GM23338 (cell line): ENCODE measurements around the gene SHF. TPM values are rescaled to one million over a fixed set of nuclear protein-coding genes. Genes with fewer than 3 reads are reported as not detected.

Experiments
- ATAC-seq: fragments of 200-7000 bp; cut with Tn5 transposase; 3 replicates; pipeline ENCODE4 v1.9.1; 2020
- DNase-seq: peaks from one replicate; pipeline ENCODE4 v3.0.0-alpha.2; 2015; ENCODE audit warnings: low spot score
- H2AFZ ChIP-seq: fragments of 200-600 bp; sonication (generic); 2 replicates; pipeline ENCODE4 v1.8.0; 2016; ENCODE audit warnings: antibody characterized with exemption, mild to moderate bottlenecking, moderate library complexity
- H3F3A ChIP-seq: fragments of 200-600 bp; sonication (generic); replicated peaks from 2 replicates; pipeline ENCODE4 v1.8.0; 2017; ENCODE audit warnings: antibody characterized with exemption, mixed run types, low read depth
- H3K27ac ChIP-seq: fragments of 200-600 bp; sonication (generic); 2 replicates; pipeline ENCODE4 v1.6.1; 2016; ENCODE audit warnings: low read depth
- H3K27me3 ChIP-seq: fragments of 200-600 bp; sonication (generic); 2 replicates; pipeline ENCODE4 v1.8.0; 2016; ENCODE audit warnings: mild to moderate bottlenecking, mixed run types, moderate library complexity; ENCODE audit not compliant: insufficient read depth
- H3K36me3 ChIP-seq: fragments of 200-600 bp; sonication (generic); 2 replicates; pipeline ENCODE4 v1.8.0; 2016; ENCODE audit warnings: mild to moderate bottlenecking; ENCODE audit not compliant: insufficient read depth
- H3K4me1 ChIP-seq: fragments of 200-600 bp; sonication (generic); 2 replicates; pipeline ENCODE4 v1.8.0; 2016; ENCODE audit warnings: mild to moderate bottlenecking, moderate library complexity; ENCODE audit not compliant: insufficient read depth
- H3K4me2 ChIP-seq: fragments of 200-600 bp; sonication (generic); 2 replicates; pipeline ENCODE4 v1.7.1; 2017; ENCODE audit warnings: mixed run types
- H3K4me3 ChIP-seq: fragments of 200-600 bp; sonication (generic); 2 replicates; pipeline ENCODE4 v1.6.1; 2016; ENCODE audit warnings: mixed run types
- H3K79me2 ChIP-seq: fragments of 200-600 bp; sonication (generic); replicated peaks from 2 replicates; pipeline ENCODE4 v1.8.0; 2017; ENCODE audit warnings: mild to moderate bottlenecking; ENCODE audit not compliant: insufficient read depth
- H3K9me2 ChIP-seq: fragments of 200-600 bp; sonication (generic); 2 replicates; pipeline ENCODE4 v1.8.0; 2017; ENCODE audit not compliant: insufficient read depth
- H4K20me1 ChIP-seq: fragments of 200-600 bp; sonication (generic); replicated peaks from 2 replicates; pipeline ENCODE4 v1.8.0; 2017; ENCODE audit warnings: mild to moderate bottlenecking; ENCODE audit not compliant: insufficient read depth
- H3K27ac Mint-ChIP-seq: 2 replicates; pipeline ENCODE4 v1.8.0; 2020; ENCODE audit warnings: inconsistent platforms, mild to moderate bottlenecking, moderate library complexity, mixed read lengths
- H3K27me3 Mint-ChIP-seq: 3 replicates; pipeline ENCODE4 v1.8.0; 2022; ENCODE audit warnings: low read depth, mild to moderate bottlenecking, moderate library complexity, mixed read lengths, inconsistent platforms; ENCODE audit not compliant: insufficient read depth, poor library complexity
- H3K36me3 Mint-ChIP-seq: 3 replicates; pipeline ENCODE4 v1.8.0; 2021; ENCODE audit warnings: low read depth, mild to moderate bottlenecking, inconsistent platforms, moderate library complexity, mixed read lengths
- H3K4me1 Mint-ChIP-seq: 3 replicates; pipeline ENCODE4 v1.8.0; 2020; ENCODE audit warnings: mild to moderate bottlenecking, inconsistent platforms, mixed read lengths
- H3K4me3 Mint-ChIP-seq: 3 replicates; pipeline ENCODE4 v1.8.0; 2021; ENCODE audit warnings: moderate library complexity, mild to moderate bottlenecking, inconsistent platforms, mixed read lengths
- H3K9me3 Mint-ChIP-seq: 3 replicates; pipeline ENCODE4 v1.8.0; 2020; ENCODE audit warnings: moderate library complexity, mild to moderate bottlenecking, inconsistent platforms, mixed read lengths
- CREB1 ChIP-seq: fragments of 250-450 bp; sonication (Bioruptor Pico); IDR thresholded peaks from 2 replicates; pipeline ENCODE4 v1.5.0; 2020; ENCODE audit warnings: low read depth, mild to moderate bottlenecking, moderate library complexity
- ETS1 ChIP-seq: IDR thresholded peaks from 2 replicates; pipeline ENCODE4 v1.6.1; 2016; ENCODE audit warnings: antibody characterized with exemption
- EZH2phosphoT487 ChIP-seq: fragments of 200-600 bp; sonication (generic); IDR thresholded peaks from one replicate; pipeline ENCODE4 v1.8.1; 2018; ENCODE audit warnings: antibody characterized with exemption; ENCODE audit not compliant: unreplicated experiment
- POLR2AphosphoS5 ChIP-seq: IDR thresholded peaks from 2 replicates; pipeline ENCODE4 v1.6.1; 2016; ENCODE audit warnings: antibody characterized with exemption, low read depth
- ZNF114 ChIP-seq: fragments of 250-450 bp; sonication (Bioruptor Pico); IDR thresholded peaks from 2 replicates; pipeline ENCODE4 v1.5.0; 2020; ENCODE audit warnings: mild to moderate bottlenecking, moderate library complexity
- ZNF462 ChIP-seq: fragments of 250-450 bp; sonication (Bioruptor Pico); IDR thresholded peaks from 2 replicates; pipeline ENCODE4 v1.5.0; 2020; ENCODE audit warnings: mild to moderate bottlenecking, moderate library complexity
- polyA plus RNA-seq: library from polyadenylated mRNA; unstranded; fragments of >200 nt; fragmentation: Nextera tagmentation; extraction: Ambion mirVana; gene quantifications from 2 replicates; pipeline ENCODE4 v1.2.1, GENCODE V29; 2016
- total RNA-seq: library from RNA; depleted of rRNA; stranded (reverse); fragments of >200 nt; shearing (Covaris generic); gene quantifications from 2 replicates; pipeline ENCODE4 v1.2.3, GENCODE V29; 2014
- TF ChIP-seq, protein P1 (sequence below), 2 experiments: fragments of 200-600 bp in 1 of 2; sonication (generic) in 1 of 2; conservative IDR thresholded peaks; 2 replicates each; pipeline versions ENCODE4 v1.5.1 to v1.6.1; 2016 to 2017; ENCODE audit warnings: antibody characterized with exemption in 2 of 2, low read depth in 2 of 2, mild to moderate bottlenecking in 2 of 2, moderate library complexity in 1 of 2
- TF ChIP-seq, protein P2 (sequence below): IDR thresholded peaks from one replicate; pipeline ENCODE4 v1.6.1; 2018; ENCODE audit warnings: antibody characterized with exemption; ENCODE audit not compliant: unreplicated experiment

The SHF gene
- total and polyA plus RNA-seq, 2 experiments from 2014 or later, result 5.8 to 15.6 TPM

DNA sequence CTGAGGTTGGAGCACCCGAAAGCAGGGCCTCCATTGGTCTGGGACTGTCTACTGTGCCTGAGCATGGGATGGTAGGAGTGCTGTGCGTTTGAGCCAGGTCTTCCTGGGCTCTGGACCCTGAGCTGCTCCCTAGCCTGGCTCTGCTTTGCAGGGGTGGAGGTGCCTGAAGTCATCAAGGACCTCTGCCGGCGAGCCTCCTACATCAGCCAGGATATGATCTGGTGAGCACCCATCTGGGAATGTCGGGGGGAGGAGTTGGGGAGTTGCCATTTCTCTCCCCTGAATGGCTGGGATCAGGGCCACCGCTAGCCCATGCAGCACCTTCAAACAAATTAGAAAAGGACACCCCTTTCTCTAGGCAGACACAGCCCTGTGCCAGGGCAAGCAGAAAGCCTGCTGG lies 37.3 kb downstream of the SHF start:
- ATAC-seq (no peak), DNase-seq (no peak)
- Mint-ChIP-seq H3K36me3 (no peaks in the 10 kb centered on the region), H3K27ac (no peak overlapping the region), H3K27me3 (peaks cover 2% of the 10 kb centered on the region), H3K9me3 (no peaks in the 10 kb centered on the region), H3K4me1 (peaks cover 5% of the 10 kb centered on the region; the same call in 1 of the 3 replicates), H3K4me3 (no peak overlapping the region)
- H2AFZ ChIP-seq, result no peak overlapping the region
- no peaks in the 10 kb centered on the region for H3K79me2 ChIP-seq
- H3K36me3 ChIP-seq, result no peaks in the 10 kb centered on the region
- H3K27me3 ChIP-seq, result no peaks in the 10 kb centered on the region
- no peak for TF ChIP-seq ZNF114
- TF ChIP-seq ETS1, result no peak
- no peak for TF ChIP-seq POLR2AphosphoS5
- no peak for TF ChIP-seq CREB1 (CRISPR knock-in tag)
- no peak overlapping the region for H3K27ac ChIP-seq
- no peaks in the 10 kb centered on the region for H3F3A ChIP-seq
- H3K4me1 ChIP-seq, result no peaks in the 10 kb centered on the region
- no peak overlapping the region for H3K4me2 ChIP-seq
- no peaks in the 10 kb centered on the region for H3K9me2 ChIP-seq
- H4K20me1 ChIP-seq, result no peaks in the 10 kb centered on the region
- H3K4me3 ChIP-seq, result no peak overlapping the region

DNA sequence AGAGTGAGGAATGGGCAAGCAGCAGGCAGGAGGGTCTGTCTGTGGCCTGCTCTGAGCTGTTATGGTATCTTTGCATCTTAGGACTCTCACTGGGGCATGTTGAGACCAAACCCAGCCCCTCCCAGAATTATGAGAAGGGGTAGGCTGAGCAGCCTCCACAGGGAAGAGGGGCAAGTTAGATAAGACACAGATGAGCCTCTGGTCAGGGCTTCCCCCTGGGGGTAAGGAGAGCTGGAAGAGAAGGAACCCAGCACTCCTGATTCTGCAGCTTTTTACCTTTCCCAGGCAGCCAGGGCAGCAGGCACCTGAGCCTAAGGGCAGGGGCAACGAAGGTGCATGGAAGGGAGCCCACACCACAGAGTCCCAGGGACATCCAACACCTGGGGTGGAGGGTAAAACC lies 38.7 kb downstream of the SHF start:
- ATAC-seq (no peak; the same call in 2 of the 3 replicates), DNase-seq (no peak)
- H4K20me1 ChIP-seq, result no peaks in the 10 kb centered on the region
- Mint-ChIP-seq H3K36me3 (no peaks in the 10 kb centered on the region), H3K27ac (no peak overlapping the region), H3K4me3 (no peak overlapping the region), H3K9me3 (no peaks in the 10 kb centered on the region), H3K27me3 (no peaks in the 10 kb centered on the region), H3K4me1 (peaks cover 5% of the 10 kb centered on the region; the same call in 1 of the 3 replicates)
- no peak overlapping the region for H2AFZ ChIP-seq
- no peak overlapping the region for H3K4me2 ChIP-seq
- H3K27me3 ChIP-seq, result no peaks in the 10 kb centered on the region
- no peaks in the 10 kb centered on the region for H3K79me2 ChIP-seq
- H3K9me2 ChIP-seq, result no peaks in the 10 kb centered on the region
- no peaks in the 10 kb centered on the region for H3K4me1 ChIP-seq
- H3K27ac ChIP-seq, result no peak overlapping the region
- H3K4me3 ChIP-seq, result no peak overlapping the region
- no peaks in the 10 kb centered on the region for H3K36me3 ChIP-seq
- H3F3A ChIP-seq, result no peaks in the 10 kb centered on the region
- TF ChIP-seq, protein P1, sequence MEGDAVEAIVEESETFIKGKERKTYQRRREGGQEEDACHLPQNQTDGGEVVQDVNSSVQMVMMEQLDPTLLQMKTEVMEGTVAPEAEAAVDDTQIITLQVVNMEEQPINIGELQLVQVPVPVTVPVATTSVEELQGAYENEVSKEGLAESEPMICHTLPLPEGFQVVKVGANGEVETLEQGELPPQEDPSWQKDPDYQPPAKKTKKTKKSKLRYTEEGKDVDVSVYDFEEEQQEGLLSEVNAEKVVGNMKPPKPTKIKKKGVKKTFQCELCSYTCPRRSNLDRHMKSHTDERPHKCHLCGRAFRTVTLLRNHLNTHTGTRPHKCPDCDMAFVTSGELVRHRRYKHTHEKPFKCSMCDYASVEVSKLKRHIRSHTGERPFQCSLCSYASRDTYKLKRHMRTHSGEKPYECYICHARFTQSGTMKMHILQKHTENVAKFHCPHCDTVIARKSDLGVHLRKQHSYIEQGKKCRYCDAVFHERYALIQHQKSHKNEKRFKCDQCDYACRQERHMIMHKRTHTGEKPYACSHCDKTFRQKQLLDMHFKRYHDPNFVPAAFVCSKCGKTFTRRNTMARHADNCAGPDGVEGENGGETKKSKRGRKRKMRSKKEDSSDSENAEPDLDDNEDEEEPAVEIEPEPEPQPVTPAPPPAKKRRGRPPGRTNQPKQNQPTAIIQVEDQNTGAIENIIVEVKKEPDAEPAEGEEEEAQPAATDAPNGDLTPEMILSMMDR (conservative IDR thresholded peaks at IDR 0.05; ENCODE audit: low read depth in 2 of 2), result no peak
- TF ChIP-seq EZH2phosphoT487, result no peak
- no peak for TF ChIP-seq POLR2AphosphoS5
- TF ChIP-seq, protein P2, sequence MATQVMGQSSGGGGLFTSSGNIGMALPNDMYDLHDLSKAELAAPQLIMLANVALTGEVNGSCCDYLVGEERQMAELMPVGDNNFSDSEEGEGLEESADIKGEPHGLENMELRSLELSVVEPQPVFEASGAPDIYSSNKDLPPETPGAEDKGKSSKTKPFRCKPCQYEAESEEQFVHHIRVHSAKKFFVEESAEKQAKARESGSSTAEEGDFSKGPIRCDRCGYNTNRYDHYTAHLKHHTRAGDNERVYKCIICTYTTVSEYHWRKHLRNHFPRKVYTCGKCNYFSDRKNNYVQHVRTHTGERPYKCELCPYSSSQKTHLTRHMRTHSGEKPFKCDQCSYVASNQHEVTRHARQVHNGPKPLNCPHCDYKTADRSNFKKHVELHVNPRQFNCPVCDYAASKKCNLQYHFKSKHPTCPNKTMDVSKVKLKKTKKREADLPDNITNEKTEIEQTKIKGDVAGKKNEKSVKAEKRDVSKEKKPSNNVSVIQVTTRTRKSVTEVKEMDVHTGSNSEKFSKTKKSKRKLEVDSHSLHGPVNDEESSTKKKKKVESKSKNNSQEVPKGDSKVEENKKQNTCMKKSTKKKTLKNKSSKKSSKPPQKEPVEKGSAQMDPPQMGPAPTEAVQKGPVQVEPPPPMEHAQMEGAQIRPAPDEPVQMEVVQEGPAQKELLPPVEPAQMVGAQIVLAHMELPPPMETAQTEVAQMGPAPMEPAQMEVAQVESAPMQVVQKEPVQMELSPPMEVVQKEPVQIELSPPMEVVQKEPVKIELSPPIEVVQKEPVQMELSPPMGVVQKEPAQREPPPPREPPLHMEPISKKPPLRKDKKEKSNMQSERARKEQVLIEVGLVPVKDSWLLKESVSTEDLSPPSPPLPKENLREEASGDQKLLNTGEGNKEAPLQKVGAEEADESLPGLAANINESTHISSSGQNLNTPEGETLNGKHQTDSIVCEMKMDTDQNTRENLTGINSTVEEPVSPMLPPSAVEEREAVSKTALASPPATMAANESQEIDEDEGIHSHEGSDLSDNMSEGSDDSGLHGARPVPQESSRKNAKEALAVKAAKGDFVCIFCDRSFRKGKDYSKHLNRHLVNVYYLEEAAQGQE, result no peak
- TF ChIP-seq CREB1 (CRISPR knock-in tag), result no peak
- TF ChIP-seq ZNF462, result no peak
- TF ChIP-seq ZNF114, result no peak
